Measurements from ENCODE around the gene PLPP4. TPM values are rescaled to one million over a fixed set of nuclear protein-coding genes. Genes with fewer than 3 reads are reported as not detected.

The PLPP4 gene
- polyA plus RNA-seq, 2 donors = not detected

DNA sequence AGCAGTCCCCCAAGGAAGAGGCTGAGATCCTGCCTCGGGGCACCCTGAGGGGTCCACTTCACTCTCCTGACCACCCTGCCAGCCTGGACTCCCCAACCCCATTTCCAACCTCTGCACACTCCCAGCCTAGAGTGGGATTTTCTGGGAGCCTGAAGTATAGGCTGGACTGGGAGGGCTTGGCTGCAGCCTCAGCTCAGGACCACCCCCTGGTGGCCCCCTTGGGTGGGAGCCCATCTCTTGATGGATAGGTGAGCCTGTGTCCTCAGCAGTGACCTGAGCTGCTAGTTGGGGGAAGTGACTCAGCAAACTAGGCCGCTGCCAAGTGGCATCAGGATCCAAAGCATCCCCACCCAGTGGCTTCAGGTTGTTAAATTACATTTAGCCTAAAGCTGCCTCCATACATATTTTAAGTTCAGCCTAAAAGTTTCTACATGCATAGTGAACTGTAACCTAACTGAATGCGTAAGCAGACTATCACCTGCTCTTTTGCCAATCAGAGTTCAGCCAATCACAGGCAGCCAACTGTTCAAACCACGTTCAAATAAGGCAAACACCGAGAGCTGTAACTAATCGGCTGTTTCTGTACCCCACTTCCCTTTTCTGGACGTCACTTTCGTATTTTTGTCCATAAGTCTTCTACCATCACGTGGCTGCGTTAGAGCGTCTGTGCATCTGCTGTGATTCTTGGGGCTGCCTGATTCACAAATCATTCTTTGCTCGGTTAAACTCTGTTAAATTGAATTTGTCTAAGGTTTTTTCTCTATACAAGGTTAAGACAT is 144.0 kb downstream of the PLPP4 start:
- Histone ChIP-seq H3K27me3 (ENCODE audit: control insufficient read depth in 1 of 2, insufficient read depth in 2 of 2, low read length in 2 of 2) (no peaks in the 10 kb centered on the region), H3K4me3 (ENCODE audit: low read depth in 1 of 2, low read length in 2 of 2) (no peak overlapping the region), H3K27ac (ENCODE audit: low read depth in 2 of 2, low read length in 1 of 2) (no peak overlapping the region), H3K36me3 (ENCODE audit: control insufficient read depth in 2 of 2, insufficient read depth in 2 of 2, low read length in 1 of 2) (no peaks in the 10 kb centered on the region), H3K4me1 (ENCODE audit: control insufficient read depth in 2 of 2, insufficient read depth in 2 of 2, low read length in 1 of 2) (no peaks in the 10 kb centered on the region), H3K9me3 (ENCODE audit: control insufficient read depth in 2 of 2, insufficient read depth in 1 of 2, low read depth in 1 of 2, low read length in 1 of 2) (peaks cover 0 to 2% of the 10 kb centered on the region in 2 donors)
- 58 to 61% methylated on average over 12 of the region's 12 CpGs for WGBS, 2 donors

DNA sequence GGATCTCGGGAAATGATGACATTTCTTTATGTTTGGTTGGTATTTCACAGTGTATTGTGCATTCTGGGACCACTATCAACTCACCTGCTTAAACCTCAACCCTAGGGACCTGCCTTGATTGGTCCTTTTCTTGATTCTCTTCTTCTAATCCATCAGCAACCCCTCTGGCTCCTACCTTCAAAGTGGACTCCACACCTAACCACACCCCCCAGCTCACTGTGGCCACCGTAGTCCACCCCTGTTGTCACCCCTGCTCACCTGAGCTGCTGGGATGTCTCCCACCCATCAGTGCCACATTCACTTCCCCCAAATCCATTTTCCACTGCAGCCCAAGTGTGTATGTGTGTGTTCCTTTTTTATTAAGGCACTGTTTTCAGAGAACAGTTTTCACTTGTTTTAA is 145.0 kb downstream of the PLPP4 start:
- WGBS, 2 donors = 78 to 87% methylated on average over 2 of the region's 2 CpGs
- Histone ChIP-seq H3K4me3 (ENCODE audit: low read depth in 1 of 2, low read length in 2 of 2) (no peak overlapping the region), H3K27me3 (ENCODE audit: control insufficient read depth in 1 of 2, insufficient read depth in 2 of 2, low read length in 2 of 2) (peaks cover 0 to under 1% of the 10 kb centered on the region in 2 donors), H3K4me1 (ENCODE audit: control insufficient read depth in 2 of 2, insufficient read depth in 2 of 2, low read length in 1 of 2) (no peaks in the 10 kb centered on the region), H3K36me3 (ENCODE audit: control insufficient read depth in 2 of 2, insufficient read depth in 2 of 2, low read length in 1 of 2) (no peaks in the 10 kb centered on the region), H3K27ac (ENCODE audit: low read depth in 2 of 2, low read length in 1 of 2) (no peak overlapping the region), H3K9me3 (ENCODE audit: control insufficient read depth in 2 of 2, insufficient read depth in 1 of 2, low read depth in 1 of 2, low read length in 1 of 2) (peaks cover 0 to 2% of the 10 kb centered on the region in 2 donors)

DNA sequence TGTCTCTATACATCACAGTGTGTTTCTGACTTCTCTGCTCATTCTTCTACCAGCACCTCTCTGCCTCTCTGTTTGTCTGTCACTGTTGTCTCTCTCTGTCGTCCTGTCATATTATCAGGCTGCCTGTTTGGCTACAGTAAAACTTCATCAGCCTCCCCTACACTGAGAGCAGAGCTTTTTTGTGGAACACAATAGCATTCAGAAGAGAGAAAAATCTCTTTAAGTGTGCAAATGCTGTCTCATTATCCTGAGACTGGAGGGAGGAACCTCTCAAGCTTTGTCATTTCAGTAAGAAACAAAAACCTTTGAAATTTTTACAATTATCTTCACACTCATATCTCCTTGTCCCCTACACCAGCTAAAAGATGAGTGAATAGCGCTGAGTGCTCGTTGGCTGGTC is 148.4 kb downstream of the PLPP4 start:
- H3K27ac ChIP-seq (ENCODE audit: low read depth in 2 of 2, low read length in 1 of 2) = no peak overlapping the region
- H3K4me1 ChIP-seq (ENCODE audit: control insufficient read depth in 2 of 2, insufficient read depth in 2 of 2, low read length in 1 of 2) = no peaks in the 10 kb centered on the region
- no peaks in the 10 kb centered on the region for H3K36me3 ChIP-seq (ENCODE audit: control insufficient read depth in 2 of 2, insufficient read depth in 2 of 2, low read length in 1 of 2)
- peaks cover 0 to 6% of the 10 kb centered on the region in 2 donors for H3K27me3 ChIP-seq (ENCODE audit: control insufficient read depth in 1 of 2, insufficient read depth in 2 of 2, low read length in 2 of 2)
- WGBS, 2 donors = 74 to 80% methylated on average over 3 of the region's 3 CpGs
- H3K9me3 ChIP-seq (ENCODE audit: control insufficient read depth in 2 of 2, insufficient read depth in 1 of 2, low read depth in 1 of 2, low read length in 1 of 2) = peaks cover 0 to 2% of the 10 kb centered on the region in 2 donors
- H3K4me3 ChIP-seq (ENCODE audit: low read depth in 1 of 2, low read length in 2 of 2) = no peak overlapping the region

DNA sequence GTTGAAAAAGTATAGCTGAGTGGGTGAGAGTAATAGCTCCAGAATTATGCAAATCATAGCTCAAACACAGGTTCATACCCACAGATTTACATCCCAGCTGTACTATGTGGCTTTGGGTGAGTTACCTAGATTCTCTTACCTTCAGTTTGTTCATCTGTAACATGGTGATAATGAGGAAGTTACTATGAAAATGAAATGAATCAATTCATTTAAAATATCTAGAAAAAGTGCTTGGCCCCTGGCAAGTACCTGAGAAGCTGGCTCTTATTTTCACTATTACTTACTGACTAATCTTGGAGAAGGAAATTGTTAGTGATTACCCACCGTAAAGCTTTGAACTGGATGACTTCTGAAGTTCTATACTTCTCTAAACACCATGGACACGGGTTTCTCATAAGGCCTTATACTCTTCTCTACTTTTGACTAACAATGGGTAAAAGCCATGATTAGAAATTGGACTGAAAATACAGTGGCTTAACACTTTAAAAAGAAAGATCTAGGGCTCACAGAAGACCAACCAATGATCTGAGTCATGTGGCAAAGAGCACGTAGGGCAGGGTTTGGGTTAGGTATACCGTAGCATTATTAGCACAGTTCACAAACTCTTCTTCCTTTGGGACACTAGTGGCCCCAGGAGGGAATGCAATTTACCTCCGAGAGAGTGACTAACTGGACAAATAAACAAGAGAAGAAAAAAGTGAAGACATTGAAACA is 149.2 kb downstream of the PLPP4 start:
- H3K9me3 ChIP-seq (ENCODE audit: control insufficient read depth in 2 of 2, insufficient read depth in 1 of 2, low read depth in 1 of 2, low read length in 1 of 2) = peaks cover 0 to 2% of the 10 kb centered on the region in 2 donors
- 73 to 75% methylated on average over 5 of the region's 5 CpGs for WGBS, 2 donors
- H3K36me3 ChIP-seq (ENCODE audit: control insufficient read depth in 2 of 2, insufficient read depth in 2 of 2, low read length in 1 of 2) = no peaks in the 10 kb centered on the region
- H3K27ac ChIP-seq (ENCODE audit: low read depth in 2 of 2, low read length in 1 of 2) = no peak overlapping the region
- peaks cover 0 to 6% of the 10 kb centered on the region in 2 donors for H3K27me3 ChIP-seq (ENCODE audit: control insufficient read depth in 1 of 2, insufficient read depth in 2 of 2, low read length in 2 of 2)
- no peak overlapping the region for H3K4me3 ChIP-seq (ENCODE audit: low read depth in 1 of 2, low read length in 2 of 2)
- no peaks in the 10 kb centered on the region for H3K4me1 ChIP-seq (ENCODE audit: control insufficient read depth in 2 of 2, insufficient read depth in 2 of 2, low read length in 1 of 2)

DNA sequence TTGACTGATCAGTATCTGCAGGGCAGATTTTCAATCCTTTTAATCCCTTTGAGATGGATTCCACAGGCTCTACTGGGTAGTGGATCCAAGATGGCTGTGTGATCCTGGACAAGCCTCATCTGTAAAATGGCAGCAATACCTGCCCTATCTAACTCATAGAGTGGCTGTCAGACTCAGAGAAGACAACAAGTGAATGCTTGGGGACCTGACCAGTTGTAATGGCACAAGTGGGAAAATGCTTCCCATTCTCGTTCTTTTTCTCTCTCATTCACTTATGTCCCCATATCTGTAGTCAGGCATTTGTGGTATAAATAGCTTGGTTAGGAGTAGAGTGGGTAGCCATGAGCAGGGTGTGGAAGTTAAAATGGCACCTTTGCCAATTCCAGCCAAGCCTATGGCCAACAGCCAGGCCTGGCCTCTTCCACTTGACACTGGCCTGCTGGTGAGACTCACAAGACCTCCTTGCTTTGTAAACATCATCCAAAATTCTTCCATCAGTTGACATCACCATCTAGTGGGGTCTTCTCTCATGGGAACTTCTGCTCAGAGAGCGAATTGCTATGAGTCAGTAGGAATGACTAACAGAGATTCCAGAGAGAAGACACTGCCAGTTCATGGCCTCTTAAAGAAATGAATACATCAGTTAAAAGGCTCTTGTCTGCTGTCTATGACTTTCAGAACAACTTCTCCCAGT is 150.1 kb downstream of the PLPP4 start:
- H3K27me3 ChIP-seq (ENCODE audit: control insufficient read depth in 1 of 2, insufficient read depth in 2 of 2, low read length in 2 of 2) = peaks cover 0 to 6% of the 10 kb centered on the region in 2 donors
- H3K27ac ChIP-seq (ENCODE audit: low read depth in 2 of 2, low read length in 1 of 2) = no peak overlapping the region
- H3K4me3 ChIP-seq (ENCODE audit: low read depth in 1 of 2, low read length in 2 of 2) = no peak overlapping the region
- H3K4me1 ChIP-seq (ENCODE audit: control insufficient read depth in 2 of 2, insufficient read depth in 2 of 2, low read length in 1 of 2) = no peaks in the 10 kb centered on the region
- peaks cover 0 to 2% of the 10 kb centered on the region in 2 donors for H3K9me3 ChIP-seq (ENCODE audit: control insufficient read depth in 2 of 2, insufficient read depth in 1 of 2, low read depth in 1 of 2, low read length in 1 of 2)
- 71 to 80% methylated on average over 2 of the region's 2 CpGs for WGBS, 2 donors
- H3K36me3 ChIP-seq (ENCODE audit: control insufficient read depth in 2 of 2, insufficient read depth in 2 of 2, low read length in 1 of 2) = no peaks in the 10 kb centered on the region

DNA sequence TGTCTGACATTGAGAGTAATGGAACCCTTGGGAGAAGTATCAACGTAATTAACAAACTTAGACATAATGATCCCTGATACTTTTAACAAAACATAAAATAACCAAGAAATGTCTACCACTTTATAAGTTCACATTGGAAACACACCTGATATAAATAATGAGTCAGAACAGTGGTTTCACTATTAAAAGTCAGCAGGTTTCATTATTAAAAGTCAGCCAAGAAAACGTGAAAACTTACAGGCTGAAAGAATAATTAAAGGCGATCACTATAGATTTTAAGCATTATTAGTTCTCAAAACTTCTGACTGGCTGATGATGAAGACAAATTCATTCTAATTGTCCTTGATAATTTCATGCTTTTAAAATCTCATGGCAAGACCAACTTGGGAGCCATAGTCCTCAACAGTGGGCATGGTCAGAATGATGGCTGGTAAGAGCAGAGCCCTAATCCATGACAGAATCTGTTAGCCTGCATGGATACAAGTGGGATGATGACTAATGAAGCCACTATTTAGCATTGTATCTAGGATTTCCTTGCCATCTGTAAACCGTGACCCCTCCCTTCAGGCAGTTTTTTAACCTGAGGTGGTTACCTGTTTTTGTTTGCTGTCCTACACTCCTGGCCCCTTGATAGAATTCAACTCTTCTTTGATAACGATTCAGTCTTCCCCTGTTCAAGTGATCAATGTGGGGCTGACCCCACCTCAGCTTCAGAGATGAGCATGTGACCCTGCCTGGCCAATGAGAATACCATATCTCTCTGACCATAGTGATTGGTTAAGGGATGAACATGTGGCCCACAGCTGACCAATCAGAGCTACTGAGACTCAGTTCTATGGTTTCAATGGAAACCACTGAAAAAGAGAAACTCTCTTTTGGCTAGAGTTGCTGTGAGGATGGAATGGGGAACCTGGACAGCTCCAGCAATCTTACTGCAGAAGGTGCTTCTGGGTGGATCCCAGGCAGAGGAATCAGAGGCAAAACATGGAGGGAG is 151.0 kb downstream of the PLPP4 start:
- peaks cover 0 to 2% of the 10 kb centered on the region in 2 donors for H3K9me3 ChIP-seq (ENCODE audit: control insufficient read depth in 2 of 2, insufficient read depth in 1 of 2, low read depth in 1 of 2, low read length in 1 of 2)
- 75 to 78% methylated on average over 5 of the region's 5 CpGs for whole genome bisulfite sequencing, 2 donors
- no peak overlapping the region for H3K27ac ChIP-seq (ENCODE audit: low read depth in 2 of 2, low read length in 1 of 2)
- H3K36me3 ChIP-seq (ENCODE audit: control insufficient read depth in 2 of 2, insufficient read depth in 2 of 2, low read length in 1 of 2) = no peaks in the 10 kb centered on the region
- no peak overlapping the region for H3K4me3 ChIP-seq (ENCODE audit: low read depth in 1 of 2, low read length in 2 of 2)
- H3K4me1 ChIP-seq (ENCODE audit: control insufficient read depth in 2 of 2, insufficient read depth in 2 of 2, low read length in 1 of 2) = no peaks in the 10 kb centered on the region
- H3K27me3 ChIP-seq (ENCODE audit: control insufficient read depth in 1 of 2, insufficient read depth in 2 of 2, low read length in 2 of 2) = peaks cover 0 to 6% of the 10 kb centered on the region in 2 donors

DNA sequence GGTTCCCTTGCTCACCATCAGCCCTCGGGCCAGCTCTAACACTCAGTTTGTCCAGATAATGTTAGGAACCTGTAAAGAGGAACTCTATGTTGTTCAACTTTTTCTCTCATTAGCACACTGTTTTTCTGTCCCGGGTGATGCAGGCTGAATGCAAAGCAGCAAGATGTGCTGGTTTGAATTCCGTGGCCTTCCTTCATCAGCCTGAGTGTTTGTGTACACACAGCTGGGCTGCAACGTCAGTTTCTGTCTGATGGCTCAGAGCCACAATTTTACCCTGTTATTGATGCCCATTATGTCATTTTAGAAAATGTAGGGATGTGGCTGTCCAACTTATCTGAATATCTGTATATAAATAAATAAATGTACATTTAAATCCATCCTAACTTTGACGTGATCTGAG is 152.0 kb downstream of the PLPP4 start:
- WGBS, 2 donors = 55 to 57% methylated on average over 5 of the region's 5 CpGs
- no peak overlapping the region for H3K27ac ChIP-seq (ENCODE audit: low read depth in 2 of 2, low read length in 1 of 2)
- no peaks in the 10 kb centered on the region for H3K9me3 ChIP-seq (ENCODE audit: control insufficient read depth in 2 of 2, insufficient read depth in 1 of 2, low read depth in 1 of 2, low read length in 1 of 2)
- no peak overlapping the region for H3K4me3 ChIP-seq (ENCODE audit: low read depth in 1 of 2, low read length in 2 of 2)
- H3K27me3 ChIP-seq (ENCODE audit: control insufficient read depth in 1 of 2, insufficient read depth in 2 of 2, low read length in 2 of 2) = peaks cover 0 to 6% of the 10 kb centered on the region in 2 donors
- no peaks in the 10 kb centered on the region for H3K4me1 ChIP-seq (ENCODE audit: control insufficient read depth in 2 of 2, insufficient read depth in 2 of 2, low read length in 1 of 2)
- no peaks in the 10 kb centered on the region for H3K36me3 ChIP-seq (ENCODE audit: control insufficient read depth in 2 of 2, insufficient read depth in 2 of 2, low read length in 1 of 2)

DNA sequence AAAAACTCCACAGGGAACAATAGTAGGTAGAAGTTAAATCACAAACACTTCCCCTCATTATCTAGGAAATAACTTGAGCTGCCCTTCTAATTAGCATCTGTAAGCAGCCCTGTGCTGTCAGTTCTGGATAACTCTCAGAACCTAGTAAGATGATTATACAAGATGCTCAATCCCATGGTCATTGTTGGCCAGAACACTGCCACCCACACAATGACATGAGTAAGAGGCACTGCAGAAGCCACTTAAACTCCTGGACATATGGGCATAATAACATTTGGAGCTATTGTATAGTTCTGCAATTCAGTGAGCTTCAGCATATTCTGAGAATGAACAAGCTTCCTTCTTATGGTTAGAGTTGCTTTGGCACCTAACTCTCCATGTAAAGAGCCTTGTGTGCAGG is 153.8 kb downstream of the PLPP4 start:
- H3K4me1 ChIP-seq (ENCODE audit: control insufficient read depth in 2 of 2, insufficient read depth in 2 of 2, low read length in 1 of 2) = no peaks in the 10 kb centered on the region
- H3K4me3 ChIP-seq (ENCODE audit: low read depth in 1 of 2, low read length in 2 of 2) = no peak overlapping the region

DNA sequence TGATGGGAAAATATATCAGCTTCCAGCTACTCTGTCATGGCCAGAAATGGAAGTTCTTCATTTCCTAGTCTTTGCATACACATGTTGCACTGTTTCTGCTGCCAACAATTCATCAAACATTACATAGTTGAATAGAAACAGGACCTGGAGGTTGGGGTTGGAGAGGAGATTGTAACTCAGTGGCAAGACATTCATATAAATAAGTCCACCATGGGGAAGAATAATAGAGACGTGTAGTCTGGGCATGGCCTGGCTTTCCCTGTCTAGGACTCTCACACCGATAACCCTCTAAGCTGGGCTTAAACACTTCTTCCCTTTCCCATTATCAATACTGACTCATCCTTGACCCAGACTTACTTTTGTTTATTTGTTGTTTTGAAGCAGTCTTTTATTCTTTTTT is 155.7 kb downstream of the PLPP4 start:
- Histone ChIP-seq H3K27me3 (ENCODE audit: control insufficient read depth in 1 of 2, insufficient read depth in 2 of 2, low read length in 2 of 2) (no peaks in the 10 kb centered on the region), H3K4me1 (ENCODE audit: control insufficient read depth in 2 of 2, insufficient read depth in 2 of 2, low read length in 1 of 2) (no peaks in the 10 kb centered on the region), H3K4me3 (ENCODE audit: low read depth in 1 of 2, low read length in 2 of 2) (no peak overlapping the region), H3K9me3 (ENCODE audit: control insufficient read depth in 2 of 2, insufficient read depth in 1 of 2, low read depth in 1 of 2, low read length in 1 of 2) (peaks cover under 1% of the 10 kb centered on the region in 2 donors), H3K27ac (ENCODE audit: low read depth in 2 of 2, low read length in 1 of 2) (no peak overlapping the region), H3K36me3 (ENCODE audit: control insufficient read depth in 2 of 2, insufficient read depth in 2 of 2, low read length in 1 of 2) (no peaks in the 10 kb centered on the region)
- 56 to 57% methylated on average over 2 of the region's 2 CpGs for WGBS, 2 donors

More for the DNA sequence above, 153.8 kb downstream of the PLPP4 start:
- no peaks in the 10 kb centered on the region for H3K9me3 ChIP-seq (ENCODE audit: control insufficient read depth in 2 of 2, insufficient read depth in 1 of 2, low read depth in 1 of 2, low read length in 1 of 2)
- no peaks in the 10 kb centered on the region for H3K36me3 ChIP-seq (ENCODE audit: control insufficient read depth in 2 of 2, insufficient read depth in 2 of 2, low read length in 1 of 2)
- H3K27ac ChIP-seq (ENCODE audit: low read depth in 2 of 2, low read length in 1 of 2) = no peak overlapping the region
- H3K27me3 ChIP-seq (ENCODE audit: control insufficient read depth in 1 of 2, insufficient read depth in 2 of 2, low read length in 2 of 2) = peaks cover 0 to 6% of the 10 kb centered on the region in 2 donors

All from esophagus (tissue), 2 donors.